Right lobe of liver (tissue), 4 donors: Measurements from ENCODE around the gene PTPRK.

ENCODE experiments used
- CTCF ChIP-seq, 4 donors: fragments of 200-600 bp in 3 of 4; fragments of 450-650 bp in 1 of 4; IDR thresholded peaks; one replicate each; pipeline versions ENCODE4 v1.5.1 to v1.8.0; 2016 to 2022; ENCODE audit warnings: antibody characterized with exemption in 4 of 4, mild to moderate bottlenecking in 2 of 4
- POLR2A ChIP-seq: fragments of 450-650 bp; IDR thresholded peaks from one replicate; pipeline ENCODE4 v1.6.1; 2017; ENCODE audit warnings: antibody characterized with exemption, mild to moderate bottlenecking
- donor health status: DM: no; HTN: no; CAD: no.
- donor health status: DM: no; HTN: no; CAD: no.
- donor health status: DM: no; HTN: yes; CAD: no.

DNA sequence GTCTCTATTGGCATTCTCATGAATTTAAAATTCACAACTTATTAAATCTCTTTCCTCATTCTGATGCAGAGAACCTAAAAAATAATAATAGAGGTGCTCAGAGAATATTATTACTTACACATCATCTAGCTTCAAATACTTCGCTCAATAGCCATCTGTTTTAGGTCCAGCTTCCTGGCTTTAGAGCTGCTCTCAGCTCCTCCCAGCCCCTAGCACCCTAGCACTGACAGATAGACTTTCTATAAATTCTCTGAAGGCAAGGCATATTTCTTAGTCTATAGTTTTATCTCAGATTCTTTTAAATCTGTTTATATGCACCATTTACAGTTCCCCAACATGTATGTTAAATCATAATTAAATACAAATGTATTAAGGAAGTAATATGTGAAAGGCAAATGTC lies 281.3 kb downstream of the PTPRK start:
- no peak for TF ChIP-seq CTCF (IDR thresholded peaks at IDR 0.05)
- no peak for TF ChIP-seq POLR2A
